Measurements from ENCODE around the gene TMPRSS7.

TMPRSS7 gene

DNA sequence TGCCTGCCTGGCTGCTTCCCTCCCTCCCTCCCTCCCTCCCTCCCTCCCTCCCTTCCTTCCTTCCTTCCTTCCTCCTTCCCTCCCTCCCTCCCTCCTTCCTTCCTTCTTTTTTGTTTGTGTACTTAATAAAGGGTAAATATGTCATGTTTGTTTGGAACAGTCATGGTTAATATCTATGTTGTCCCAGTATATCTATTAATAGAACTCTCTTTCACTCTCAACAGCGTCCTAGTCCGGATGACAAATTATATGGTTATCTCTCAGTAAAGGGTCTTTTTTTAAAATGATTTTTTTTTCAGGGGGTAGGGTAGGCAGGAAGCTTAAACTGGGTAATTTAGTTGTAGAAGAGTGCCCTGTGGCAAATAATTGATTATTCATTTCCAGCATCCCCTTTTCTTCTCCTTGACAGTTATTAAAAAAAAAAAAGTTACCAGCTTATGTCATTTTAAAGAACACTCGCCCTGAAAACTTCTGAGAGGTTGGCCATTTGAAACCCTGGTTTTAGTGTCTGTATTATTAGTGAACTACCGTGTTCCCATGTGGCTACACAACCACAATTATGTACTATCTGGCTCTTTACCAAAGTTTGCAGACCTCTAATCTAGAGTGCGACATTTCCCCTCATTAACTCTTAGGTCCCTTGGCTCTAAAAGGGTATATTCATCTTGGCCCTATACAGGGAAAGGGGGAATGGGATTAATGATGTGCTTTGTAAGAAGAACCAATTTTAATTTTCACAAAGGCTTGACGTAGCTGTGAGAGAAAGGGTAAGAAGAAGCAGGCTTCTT, 22.1 kb upstream of the TMPRSS7 start:
- no peak for TF ChIP-seq SUZ12 (IDR thresholded peaks at IDR 0.05; ENCODE audit: extremely low read depth, insufficient read depth, insufficient read length)
- Histone ChIP-seq H3K4me1 (ENCODE audit: insufficient read depth, insufficient read length) (no peaks in the 10 kb centered on the region), H3K4me3 (ENCODE audit: insufficient read length, low read depth) (no peak overlapping the region), H3K36me3 (ENCODE audit: insufficient read depth, insufficient read length, low read length) (peaks cover 3% of the 10 kb centered on the region), H3K9ac (ENCODE audit: insufficient read length, low read depth) (no peak overlapping the region), H3K27me3 (ENCODE audit: insufficient read depth, insufficient read length) (no peaks in the 10 kb centered on the region), H3K9me3 (ENCODE audit: insufficient read depth, low read length) (no peaks in the 10 kb centered on the region)
- no peak for DNase-seq (ENCODE audit: low read depth, low spot score)

DNA sequence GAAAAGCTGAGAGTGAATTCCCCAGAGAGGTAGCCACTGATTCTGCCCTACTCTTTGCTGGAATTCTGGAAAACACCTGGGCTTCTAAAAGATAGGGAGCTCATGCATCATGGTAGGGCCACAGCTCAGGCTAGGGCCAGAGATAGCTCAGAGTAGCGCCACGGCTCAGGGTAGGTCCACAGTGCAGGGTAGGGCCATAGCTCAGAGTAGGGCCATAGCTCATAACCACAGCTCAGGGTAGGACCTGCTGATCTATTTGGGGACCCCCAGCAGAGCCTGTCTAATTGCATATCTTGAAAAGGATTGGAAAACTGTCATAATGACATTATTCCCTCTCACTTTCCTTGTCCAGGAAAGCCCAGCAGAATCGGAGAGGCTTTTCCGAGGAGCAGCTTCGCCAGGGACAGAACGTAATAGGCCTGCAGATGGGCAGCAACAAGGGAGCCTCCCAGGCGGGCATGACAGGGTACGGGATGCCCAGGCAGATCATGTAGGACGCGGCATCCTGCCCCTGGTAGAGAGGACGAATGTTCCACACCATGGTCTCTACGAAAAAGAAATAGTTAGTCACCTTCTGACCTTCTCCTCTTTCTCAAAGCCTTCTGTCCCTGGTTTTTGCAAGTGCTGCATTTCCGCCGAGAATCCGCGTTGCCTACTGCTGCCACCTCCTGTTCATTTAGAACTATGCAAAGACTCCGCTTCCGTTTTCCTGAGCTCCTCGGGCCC, 21.3 kb upstream of the TMPRSS7 start:
- Histone ChIP-seq H3K4me1 (ENCODE audit: insufficient read depth, insufficient read length) (no peaks in the 10 kb centered on the region), H3K9me3 (ENCODE audit: insufficient read depth, low read length) (no peaks in the 10 kb centered on the region), H3K36me3 (ENCODE audit: insufficient read depth, insufficient read length, low read length) (peaks cover 3% of the 10 kb centered on the region), H3K27me3 (ENCODE audit: insufficient read depth, insufficient read length) (no peaks in the 10 kb centered on the region), H3K4me3 (ENCODE audit: insufficient read length, low read depth) (no peak overlapping the region), H3K9ac (ENCODE audit: insufficient read length, low read depth) (no peak overlapping the region)
- no peak for TF ChIP-seq SUZ12 (IDR thresholded peaks at IDR 0.05; ENCODE audit: extremely low read depth, insufficient read depth, insufficient read length)
- TF ChIP-seq YY1 (IDR thresholded peaks at IDR 0.05; ENCODE audit: insufficient read depth, insufficient read length) = no peak
- peak; percentile 54 for DNase-seq (ENCODE audit: low read depth, low spot score)

DNA sequence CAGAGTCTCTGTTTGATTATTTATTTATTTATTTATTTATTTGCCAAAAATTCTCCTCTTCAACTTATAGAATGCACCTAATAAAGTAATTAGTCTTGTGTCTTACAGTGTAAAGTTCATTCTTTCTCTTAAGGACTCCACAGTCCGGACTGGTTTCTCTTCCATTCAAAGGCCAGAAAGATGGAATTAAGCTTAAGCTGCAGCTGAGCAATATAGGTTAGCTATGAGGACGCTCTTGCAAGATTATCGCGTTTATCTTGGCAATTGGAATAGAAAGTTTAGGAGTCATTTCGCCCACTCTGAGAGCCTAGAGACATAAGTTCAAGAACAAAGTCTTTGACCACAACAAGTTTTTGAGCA, 20.8 kb upstream of the TMPRSS7 start:
- Histone ChIP-seq H3K4me1 (ENCODE audit: insufficient read depth, insufficient read length) (no peaks in the 10 kb centered on the region), H3K27me3 (ENCODE audit: insufficient read depth, insufficient read length) (no peaks in the 10 kb centered on the region), H3K9me3 (ENCODE audit: insufficient read depth, low read length) (no peaks in the 10 kb centered on the region), H3K36me3 (ENCODE audit: insufficient read depth, insufficient read length, low read length) (peaks cover 3% of the 10 kb centered on the region), H3K4me3 (ENCODE audit: insufficient read length, low read depth) (no peak overlapping the region), H3K9ac (ENCODE audit: insufficient read length, low read depth) (no peak overlapping the region)
- no peak for TF ChIP-seq YY1 (IDR thresholded peaks at IDR 0.05; ENCODE audit: insufficient read depth, insufficient read length)
- no peak for TF ChIP-seq SUZ12 (IDR thresholded peaks at IDR 0.05; ENCODE audit: extremely low read depth, insufficient read depth, insufficient read length)
- no peak for TF ChIP-seq ZNF274 (IDR thresholded peaks at IDR 0.05; ENCODE audit: low read depth, low read length)
- no peak for DNase-seq (ENCODE audit: low read depth, low spot score)

DNA sequence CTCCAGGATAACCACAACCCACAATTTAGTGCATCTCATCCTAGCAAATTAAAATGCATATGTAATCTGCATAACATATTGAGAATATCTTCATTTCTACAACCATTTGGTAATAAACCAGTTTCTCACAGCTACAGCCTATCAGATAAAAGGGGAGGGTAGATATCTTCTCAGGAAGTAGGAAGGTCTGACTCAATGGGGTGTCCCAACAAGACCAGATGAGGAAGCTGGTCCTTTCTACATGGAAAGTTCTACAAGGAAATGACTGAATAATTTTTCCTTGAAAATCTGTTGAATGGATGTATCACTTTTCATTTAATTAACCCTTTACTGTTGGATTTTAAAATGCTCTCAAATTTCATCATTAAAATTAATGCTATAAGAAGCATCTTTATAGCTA, 17.4 kb upstream of the TMPRSS7 start:
- no peaks in the 10 kb centered on the region for H3K4me1 ChIP-seq (ENCODE audit: insufficient read depth, insufficient read length)
- no peak for DNase-seq (ENCODE audit: low read depth, low spot score)
- H3K36me3 ChIP-seq (ENCODE audit: insufficient read depth, insufficient read length, low read length) = no peaks in the 10 kb centered on the region

DNA sequence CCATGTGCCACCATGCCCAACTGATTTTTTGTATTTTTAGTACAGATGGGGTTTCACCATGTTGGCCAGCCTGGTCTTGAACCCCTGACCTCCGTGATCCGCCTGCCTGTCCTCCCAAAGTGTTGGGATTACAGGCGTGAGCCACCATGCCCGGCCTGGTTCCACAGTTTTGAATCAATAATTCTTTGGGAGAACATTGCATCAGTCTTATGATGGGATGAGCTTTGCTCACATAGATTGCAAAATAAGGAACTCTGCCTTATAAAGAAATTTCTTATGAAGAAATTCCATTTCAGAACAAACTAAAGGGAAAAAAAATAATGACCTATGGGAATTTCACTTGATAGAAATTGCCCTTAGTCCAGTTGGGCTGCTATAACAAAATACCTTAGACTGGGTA, 15.8 kb upstream of the TMPRSS7 start:
- H3K4me3 ChIP-seq (ENCODE audit: insufficient read length, low read depth) = no peak overlapping the region
- no peak for DNase-seq (ENCODE audit: low read depth, low spot score)

More for the DNA sequence above, 17.4 kb upstream of the TMPRSS7 start:
- no peak overlapping the region for H3K4me3 ChIP-seq (ENCODE audit: insufficient read length, low read depth)
- no peak for TF ChIP-seq ZNF274 (IDR thresholded peaks at IDR 0.05; ENCODE audit: low read depth, low read length)
- no peak for TF ChIP-seq YY1 (IDR thresholded peaks at IDR 0.05; ENCODE audit: insufficient read depth, insufficient read length)
- TF ChIP-seq SUZ12 (IDR thresholded peaks at IDR 0.05; ENCODE audit: extremely low read depth, insufficient read depth, insufficient read length) = no peak
- no peaks in the 10 kb centered on the region for H3K9me3 ChIP-seq (ENCODE audit: insufficient read depth, low read length)
- H3K9ac ChIP-seq (ENCODE audit: insufficient read length, low read depth) = no peak overlapping the region
- no peaks in the 10 kb centered on the region for H3K27me3 ChIP-seq (ENCODE audit: insufficient read depth, insufficient read length)

DNA sequence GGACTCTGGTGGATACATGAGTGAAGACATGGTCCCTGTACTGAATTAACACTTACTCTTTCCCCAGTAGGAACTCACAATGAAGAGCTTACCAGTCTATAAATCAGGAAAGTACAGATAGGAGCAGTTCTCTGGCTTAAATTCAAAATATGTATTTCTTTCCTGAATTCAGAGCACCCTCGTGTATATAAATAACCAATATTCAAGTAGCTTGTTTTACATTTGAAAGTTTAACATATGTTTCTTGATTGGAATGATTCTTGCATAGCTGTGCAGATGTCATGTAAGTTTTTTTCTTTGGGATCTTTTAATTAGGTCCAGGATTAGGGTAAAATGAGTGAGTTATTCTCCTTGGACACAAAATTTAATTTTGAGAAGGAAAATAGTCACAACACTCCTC, 14.8 kb upstream of the TMPRSS7 start:
- Histone ChIP-seq H3K4me1 (ENCODE audit: insufficient read depth, insufficient read length) (no peaks in the 10 kb centered on the region), H3K4me3 (ENCODE audit: insufficient read length, low read depth) (no peak overlapping the region), H3K9ac (ENCODE audit: insufficient read length, low read depth) (no peak overlapping the region), H3K27me3 (ENCODE audit: insufficient read depth, insufficient read length) (no peaks in the 10 kb centered on the region), H3K36me3 (ENCODE audit: insufficient read depth, insufficient read length, low read length) (no peaks in the 10 kb centered on the region), H3K9me3 (ENCODE audit: insufficient read depth, low read length) (no peaks in the 10 kb centered on the region)
- DNase-seq (ENCODE audit: low read depth, low spot score) = no peak
- TF ChIP-seq YY1 (IDR thresholded peaks at IDR 0.05; ENCODE audit: insufficient read depth, insufficient read length) = no peak
- no peak for TF ChIP-seq ZNF274 (IDR thresholded peaks at IDR 0.05; ENCODE audit: low read depth, low read length)
- TF ChIP-seq SUZ12 (IDR thresholded peaks at IDR 0.05; ENCODE audit: extremely low read depth, insufficient read depth, insufficient read length) = no peak

More for the DNA sequence above, 15.8 kb upstream of the TMPRSS7 start:
- Histone ChIP-seq H3K4me1 (ENCODE audit: insufficient read depth, insufficient read length) (no peaks in the 10 kb centered on the region), H3K27me3 (ENCODE audit: insufficient read depth, insufficient read length) (no peaks in the 10 kb centered on the region), H3K9ac (ENCODE audit: insufficient read length, low read depth) (no peak overlapping the region), H3K36me3 (ENCODE audit: insufficient read depth, insufficient read length, low read length) (no peaks in the 10 kb centered on the region), H3K9me3 (ENCODE audit: insufficient read depth, low read length) (no peaks in the 10 kb centered on the region)
- TF ChIP-seq SUZ12 (IDR thresholded peaks at IDR 0.05; ENCODE audit: extremely low read depth, insufficient read depth, insufficient read length) = no peak
- TF ChIP-seq ZNF274 (IDR thresholded peaks at IDR 0.05; ENCODE audit: low read depth, low read length) = no peak

DNA sequence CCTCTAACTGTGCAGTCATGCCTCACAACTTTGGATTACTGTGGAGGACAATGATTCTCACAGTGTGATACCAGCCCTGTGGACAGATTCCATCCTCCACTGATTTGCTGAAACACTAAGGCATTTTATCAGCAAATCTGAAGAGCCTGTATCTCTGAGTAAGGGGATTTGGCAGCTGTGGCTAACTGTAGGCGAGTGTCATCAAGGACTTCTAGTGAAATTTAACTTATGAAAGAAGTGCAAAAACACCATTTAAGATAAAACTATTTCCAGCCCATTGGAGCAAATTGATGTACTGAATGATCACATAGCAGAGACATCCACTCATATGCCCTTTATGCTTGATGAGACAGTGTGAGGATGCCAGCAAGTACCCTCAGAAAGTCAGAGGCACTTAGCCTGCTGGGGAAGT, 13.9 kb upstream of the TMPRSS7 start:
- TF ChIP-seq YY1 (IDR thresholded peaks at IDR 0.05; ENCODE audit: insufficient read depth, insufficient read length) (no peak), SUZ12 (IDR thresholded peaks at IDR 0.05; ENCODE audit: extremely low read depth, insufficient read depth, insufficient read length) (no peak), ZNF274 (IDR thresholded peaks at IDR 0.05; ENCODE audit: low read depth, low read length) (no peak)
- no peak for DNase-seq (ENCODE audit: low read depth, low spot score)
- no peaks in the 10 kb centered on the region for H3K9me3 ChIP-seq (ENCODE audit: insufficient read depth, low read length)
- no peak overlapping the region for H3K9ac ChIP-seq (ENCODE audit: insufficient read length, low read depth)
- H3K4me1 ChIP-seq (ENCODE audit: insufficient read depth, insufficient read length) = no peaks in the 10 kb centered on the region
- no peaks in the 10 kb centered on the region for H3K36me3 ChIP-seq (ENCODE audit: insufficient read depth, insufficient read length, low read length)
- H3K4me3 ChIP-seq (ENCODE audit: insufficient read length, low read depth) = no peak overlapping the region
- no peaks in the 10 kb centered on the region for H3K27me3 ChIP-seq (ENCODE audit: insufficient read depth, insufficient read length)

Data from NT2/D1 (cell line).